OCI-LY3 (cell line): ENCODE results near the gene PPP1R36.
"Not testable (repeated sequence)": the region's sequence is repeated elsewhere in the genome, so short reads cannot be mapped to it uniquely, and the experiment has no call there.

Source experiments
- H2AFZ ChIP-seq: fragments of 200-600, 300-600 bp; shearing (Covaris generic); 2 replicates; pipeline ENCODE4 v1.6.0; 2014; ENCODE audit warnings: antibody characterized with exemption, low read depth, low read length
- H3K27ac ChIP-seq: fragments of 200-600, 300-600 bp; sonication (generic); 2 replicates; pipeline ENCODE4 v1.5.1; 2014; ENCODE audit warnings: mild to moderate bottlenecking, low read length, moderate library complexity, mixed read lengths
- H3K27me3 ChIP-seq: fragments of 200-600, 300-600 bp; sonication (generic); 2 replicates; pipeline ENCODE4 v1.6.1; 2014; ENCODE audit warnings: low read depth, low read length, mixed read lengths
- H3K36me3 ChIP-seq: fragments of 200-600, 300-600 bp; sonication (generic); replicated peaks from 2 replicates; pipeline ENCODE3; 2014; ENCODE audit warnings: low read depth, low read length, mixed read lengths
- H3K4me1 ChIP-seq: fragments of 300-600, 200-600 bp; sonication (generic); 2 replicates; pipeline ENCODE4 v1.6.1; 2014; ENCODE audit warnings: low read length, mixed read lengths
- H3K4me2 ChIP-seq: fragments of 200-600, 300-600 bp; sonication (generic); 2 replicates; pipeline ENCODE4 v1.6.1; 2014; ENCODE audit warnings: low read length, mixed read lengths
- H3K4me3 ChIP-seq: fragments of 300-600, 200-600 bp; sonication (generic); 2 replicates; pipeline ENCODE4 v1.5.1; 2014; ENCODE audit warnings: antibody characterized with exemption, mild to moderate bottlenecking, low read length, moderate library complexity
- H3K79me2 ChIP-seq: fragments of 300-600, 200-600 bp; shearing (Covaris generic); 2 replicates; pipeline ENCODE4 v1.6.1; 2014; ENCODE audit warnings: mild to moderate bottlenecking, low read length, mixed read lengths
- H3K9ac ChIP-seq: fragments of 300-600, 200-600 bp; shearing (Covaris generic); 2 replicates; pipeline ENCODE4 v1.6.0; 2014; ENCODE audit warnings: mild to moderate bottlenecking, low read length, moderate library complexity
- H3K9me3 ChIP-seq: fragments of 200-600, 300-600 bp; shearing (Covaris generic); 2 replicates; pipeline ENCODE4 v1.6.1; 2014; ENCODE audit warnings: low read length, mixed read lengths; ENCODE audit not compliant: insufficient read depth
- H4K20me1 ChIP-seq: fragments of 200-600, 300-600 bp; sonication (generic); 2 replicates; pipeline ENCODE4 v1.6.1; 2016; ENCODE audit warnings: low read length, mixed read lengths; ENCODE audit not compliant: insufficient read depth
- CTCF ChIP-seq: fragments of 200-600, 300-600 bp; sonication (generic); IDR thresholded peaks from 2 replicates; pipeline ENCODE4 v1.5.1; 2014; ENCODE audit warnings: antibody characterized with exemption, low read length, low read depth
- EZH2phosphoT487 ChIP-seq: fragments of 200-600 bp; shearing (Covaris generic); IDR thresholded peaks from 2 replicates; pipeline ENCODE4 v1.6.1; 2018; ENCODE audit warnings: antibody characterized with exemption, mixed run types, low read depth

The PPP1R36 gene

DNA sequence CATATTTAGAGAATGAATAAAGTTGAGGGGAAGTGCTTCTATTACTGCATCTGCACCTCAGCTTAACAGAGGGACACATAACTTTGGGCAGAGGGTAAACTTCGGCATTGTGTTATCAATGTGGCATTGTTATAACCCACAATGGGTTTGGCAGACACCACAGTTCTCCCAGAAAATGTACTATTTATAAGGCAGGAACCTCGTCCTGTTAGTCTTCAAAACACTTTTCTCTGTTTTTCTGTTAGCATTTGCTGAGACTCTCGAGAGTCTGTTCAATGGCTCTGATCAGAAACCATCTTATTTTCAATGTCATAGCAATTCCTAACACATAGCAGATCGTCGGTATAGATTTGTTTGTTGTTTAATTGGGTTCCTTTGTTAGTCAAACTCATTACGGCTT, 13.9 kb downstream of the PPP1R36 start:
- Histone ChIP-seq H3K27ac (no peak overlapping the region), H3K36me3 (no peaks in the 10 kb centered on the region), H2AFZ (no peak overlapping the region), H3K9ac (no peak overlapping the region), H3K9me3 (no peaks in the 10 kb centered on the region), H4K20me1 (no peaks in the 10 kb centered on the region), H3K4me3 (no peak overlapping the region), H3K79me2 (no peaks in the 10 kb centered on the region), H3K27me3 (no peaks in the 10 kb centered on the region; the same call in 1 of the 2 replicates), H3K4me1 (no peaks in the 10 kb centered on the region), H3K4me2 (no peak overlapping the region)
- TF ChIP-seq EZH2phosphoT487 = no peak
- no peak for TF ChIP-seq CTCF

DNA sequence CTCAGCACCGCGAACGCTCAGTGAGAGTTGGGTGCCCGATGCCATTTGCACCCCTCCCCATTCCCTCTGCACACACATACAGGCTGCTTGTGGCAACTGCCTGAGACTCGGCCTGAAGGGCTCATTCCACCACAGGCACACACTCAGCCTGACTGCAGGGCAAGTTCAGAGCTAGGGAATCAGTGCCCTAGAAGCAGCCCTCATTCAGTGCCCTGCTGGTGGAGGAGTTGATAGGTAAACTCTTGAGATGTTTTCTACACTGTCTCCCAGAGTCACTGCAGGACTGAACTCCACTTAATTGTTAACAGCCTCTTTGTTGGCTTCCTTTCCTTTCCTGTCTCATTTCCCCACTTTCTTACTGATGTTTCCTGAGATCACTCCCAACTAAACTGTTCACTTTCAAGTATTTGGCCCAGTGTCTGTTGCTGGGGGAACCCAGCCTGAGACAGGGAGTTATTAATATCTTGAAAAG, 16.9 kb downstream of the PPP1R36 start:
- Histone ChIP-seq H2AFZ (no peak overlapping the region), H3K4me1 (no peaks in the 10 kb centered on the region), H3K27me3 (no peaks in the 10 kb centered on the region; the same call in 1 of the 2 replicates), H3K4me3 (no peak overlapping the region), H3K27ac (no peak overlapping the region), H4K20me1 (no peaks in the 10 kb centered on the region), H3K9me3 (no peaks in the 10 kb centered on the region), H3K9ac (no peak overlapping the region), H3K4me2 (no peak overlapping the region), H3K79me2 (no peaks in the 10 kb centered on the region), H3K36me3 (no peaks in the 10 kb centered on the region)
- TF ChIP-seq CTCF (no peak), EZH2phosphoT487 (no peak)

GRCh38 chr14:64569138-64569631, 19.4 kb downstream of the PPP1R36 start:
- Histone ChIP-seq H3K9ac (no peak overlapping the region), H3K4me1 (peaks cover 6% of the 10 kb centered on the region), H3K36me3 (no peaks in the 10 kb centered on the region), H3K27me3 (no peaks in the 10 kb centered on the region), H3K4me2 (no peak overlapping the region), H2AFZ (no peak overlapping the region), H4K20me1 (no peaks in the 10 kb centered on the region), H3K27ac (no peak overlapping the region), H3K9me3 (no peaks in the 10 kb centered on the region), H3K79me2 (no peaks in the 10 kb centered on the region), H3K4me3 (no peak overlapping the region)
- TF ChIP-seq EZH2phosphoT487 = no peak

- H3K79me2 ChIP-seq, H3K9me3 ChIP-seq, H3K4me1 ChIP-seq, H3K27ac ChIP-seq, H3K4me2 ChIP-seq, H3K9ac ChIP-seq, H2AFZ ChIP-seq, H3K4me3 ChIP-seq, H3K36me3 ChIP-seq, H3K27me3 ChIP-seq, H4K20me1 ChIP-seq: not testable (repeated sequence)
These were observed 19.9 kb downstream of the PPP1R36 start for GRCh38 chr14:64569646-64570045.

GRCh38 chr14:64572386-64573104, 22.8 kb downstream of the PPP1R36 start:
- Histone ChIP-seq H3K27me3 (no peaks in the 10 kb centered on the region), H3K4me2 (no peak overlapping the region), H2AFZ (no peak overlapping the region), H3K9ac (no peak overlapping the region), H3K4me1 (peaks cover 6% of the 10 kb centered on the region), H3K4me3 (no peak overlapping the region), H3K79me2 (no peaks in the 10 kb centered on the region), H3K9me3 (no peaks in the 10 kb centered on the region), H3K27ac (no peak overlapping the region), H4K20me1 (no peaks in the 10 kb centered on the region), H3K36me3 (no peaks in the 10 kb centered on the region)
- TF ChIP-seq CTCF (no peak), EZH2phosphoT487 (no peak)
